ENCODE results near the gene MAP6. TPM values are rescaled to one million over a fixed set of nuclear protein-coding genes. Genes with fewer than 3 reads are reported as not detected.
A peak's percentile ranks its signal among the peaks of the same experiment; 100 is the strongest.

Gene MAP6
- total RNA-seq, 2 experiments from 2014 or later, result not detected

DNA sequence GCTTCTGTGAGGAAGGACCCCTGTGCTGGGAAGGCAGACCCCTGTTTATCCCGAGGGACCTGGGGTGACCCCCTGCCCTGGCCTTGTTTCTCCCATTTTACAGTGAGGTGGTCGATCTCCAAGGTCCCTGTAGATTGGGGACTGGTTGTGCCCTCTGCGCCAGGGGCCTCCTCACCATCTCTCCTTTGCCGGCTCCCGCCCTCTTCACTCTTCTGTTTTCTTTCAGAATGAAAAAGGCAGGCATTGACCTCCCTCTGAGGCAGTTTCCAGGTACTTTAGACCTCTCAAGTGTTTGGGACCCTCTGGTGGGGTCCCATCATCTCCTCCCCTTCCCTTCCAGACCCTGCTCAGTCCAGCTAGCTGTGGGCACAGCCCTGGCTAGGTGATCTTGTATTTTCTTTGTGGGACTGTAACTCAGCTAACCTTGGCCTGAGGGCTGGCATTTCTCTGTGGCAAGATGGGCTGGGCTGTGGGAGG, 105.3 kb downstream of the MAP6 start:
- peaks cover 47% of the 10 kb centered on the region for H3K4me1 Mint-ChIP-seq (ENCODE audit: low read depth)
- DNase-seq, result no peak
- peak overlapping the region; percentile 99 for H3K4me3 Mint-ChIP-seq
- peak overlapping the region; percentile 41 to 79 for H3K27ac ChIP-seq (ENCODE audit: low read depth in 1 of 2, low read length in 2 of 2)
- intact Hi-C loops (cut with DNase I, micrococcal nuclease), result no loop called here
- ChIA-PET CTCF (no interaction called here), POLR2A (no interaction called here)
- H3K9me3 ChIP-seq (ENCODE audit: control insufficient read depth in 1 of 2, insufficient read depth in 1 of 2, low read length in 2 of 2), result no peaks in the 10 kb centered on the region
- H3K4me3 ChIP-seq (ENCODE audit: low read length), result peak overlapping the region; percentile 93
- peak overlapping the region; percentile 94 for H3K27ac Mint-ChIP-seq
- no peaks in the 10 kb centered on the region for H3K27me3 ChIP-seq (ENCODE audit: control insufficient read depth in 1 of 2, insufficient read depth in 2 of 2, low read length in 2 of 2)
- H3K27me3 Mint-ChIP-seq, result no peaks in the 10 kb centered on the region
- peaks cover 6% of the 10 kb centered on the region for H3K36me3 ChIP-seq (ENCODE audit: insufficient read depth, low read length)
- TF ChIP-seq, protein P1, sequence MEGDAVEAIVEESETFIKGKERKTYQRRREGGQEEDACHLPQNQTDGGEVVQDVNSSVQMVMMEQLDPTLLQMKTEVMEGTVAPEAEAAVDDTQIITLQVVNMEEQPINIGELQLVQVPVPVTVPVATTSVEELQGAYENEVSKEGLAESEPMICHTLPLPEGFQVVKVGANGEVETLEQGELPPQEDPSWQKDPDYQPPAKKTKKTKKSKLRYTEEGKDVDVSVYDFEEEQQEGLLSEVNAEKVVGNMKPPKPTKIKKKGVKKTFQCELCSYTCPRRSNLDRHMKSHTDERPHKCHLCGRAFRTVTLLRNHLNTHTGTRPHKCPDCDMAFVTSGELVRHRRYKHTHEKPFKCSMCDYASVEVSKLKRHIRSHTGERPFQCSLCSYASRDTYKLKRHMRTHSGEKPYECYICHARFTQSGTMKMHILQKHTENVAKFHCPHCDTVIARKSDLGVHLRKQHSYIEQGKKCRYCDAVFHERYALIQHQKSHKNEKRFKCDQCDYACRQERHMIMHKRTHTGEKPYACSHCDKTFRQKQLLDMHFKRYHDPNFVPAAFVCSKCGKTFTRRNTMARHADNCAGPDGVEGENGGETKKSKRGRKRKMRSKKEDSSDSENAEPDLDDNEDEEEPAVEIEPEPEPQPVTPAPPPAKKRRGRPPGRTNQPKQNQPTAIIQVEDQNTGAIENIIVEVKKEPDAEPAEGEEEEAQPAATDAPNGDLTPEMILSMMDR (IDR thresholded peaks at IDR 0.05), result no peak
- H3K4me1 ChIP-seq (ENCODE audit: insufficient read depth, low read length), result peaks cover 42% of the 10 kb centered on the region
- no peaks in the 10 kb centered on the region for H3K9me3 Mint-ChIP-seq
- no peak for ATAC-seq (ENCODE audit: poor library complexity)
- peaks cover 20% of the 10 kb centered on the region for H3K36me3 Mint-ChIP-seq (ENCODE audit: low read depth)

DNA sequence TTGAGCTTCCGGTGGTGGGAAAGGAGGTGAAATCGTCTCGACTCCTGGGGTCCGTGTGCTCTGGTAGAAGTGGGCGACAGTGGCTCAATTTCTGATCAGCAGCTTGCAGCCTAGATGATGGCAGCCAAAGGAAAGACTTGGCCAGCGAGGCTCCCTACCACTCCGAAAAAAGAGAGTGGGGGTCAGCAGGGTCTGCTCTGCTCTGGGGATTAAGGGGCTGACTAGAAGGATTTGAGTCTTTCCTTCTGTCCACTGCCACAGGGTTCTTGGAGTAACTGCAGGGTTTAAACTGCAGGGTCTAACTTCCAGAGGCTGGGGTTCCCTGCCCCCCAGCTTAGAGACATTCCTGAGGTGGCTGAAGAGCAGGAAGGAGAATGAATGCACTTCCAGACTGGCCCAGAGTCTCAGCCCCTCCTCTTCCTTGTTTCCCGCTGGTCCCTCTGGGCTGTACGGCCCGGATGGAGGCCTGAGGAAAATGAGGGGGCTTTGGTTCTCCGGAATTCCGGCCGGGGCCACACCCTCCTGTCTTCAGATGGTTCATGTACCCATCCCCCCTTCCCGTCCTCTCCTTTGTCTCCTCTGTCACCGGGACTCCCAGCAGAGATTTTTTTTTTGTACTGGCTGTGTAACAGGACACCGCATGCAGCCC, 105.9 kb downstream of the MAP6 start:
- ChIA-PET POLR2A (interaction anchor here (0.5 to 2.5 kb wide), 12 partner anchors 9 to 420 kb away, joined by 3 to 16 read pairs (median 4); partner anchors contain the start of genes GDPD5 and UVRAG), CTCF (no interaction called here)
- H3K27me3 Mint-ChIP-seq, result no peaks in the 10 kb centered on the region
- peak overlapping the region; percentile 99 for H3K4me3 Mint-ChIP-seq
- TF ChIP-seq, protein P1 (IDR thresholded peaks at IDR 0.05), result no peak
- peak overlapping the region; percentile 94 for H3K27ac Mint-ChIP-seq
- intact Hi-C loops (cut with DNase I, micrococcal nuclease), result no loop called here
- no peak for DNase-seq
- no peak for ATAC-seq (ENCODE audit: poor library complexity)
- no peaks in the 10 kb centered on the region for H3K9me3 ChIP-seq (ENCODE audit: control insufficient read depth in 1 of 2, insufficient read depth in 1 of 2, low read length in 2 of 2)
- H3K27me3 ChIP-seq (ENCODE audit: control insufficient read depth in 1 of 2, insufficient read depth in 2 of 2, low read length in 2 of 2), result no peaks in the 10 kb centered on the region
- peak overlapping the region; percentile 93 for H3K4me3 ChIP-seq (ENCODE audit: low read length)
- peaks cover 6% of the 10 kb centered on the region for H3K36me3 ChIP-seq (ENCODE audit: insufficient read depth, low read length)
- peak overlapping the region; percentile 41 to 79 for H3K27ac ChIP-seq (ENCODE audit: low read depth in 1 of 2, low read length in 2 of 2)
- H3K36me3 Mint-ChIP-seq (ENCODE audit: low read depth), result peaks cover 16% of the 10 kb centered on the region
- no peaks in the 10 kb centered on the region for H3K9me3 Mint-ChIP-seq
- H3K4me1 ChIP-seq (ENCODE audit: insufficient read depth, low read length), result peaks cover 42% of the 10 kb centered on the region
- peaks cover 47% of the 10 kb centered on the region for H3K4me1 Mint-ChIP-seq (ENCODE audit: low read depth)

DNA sequence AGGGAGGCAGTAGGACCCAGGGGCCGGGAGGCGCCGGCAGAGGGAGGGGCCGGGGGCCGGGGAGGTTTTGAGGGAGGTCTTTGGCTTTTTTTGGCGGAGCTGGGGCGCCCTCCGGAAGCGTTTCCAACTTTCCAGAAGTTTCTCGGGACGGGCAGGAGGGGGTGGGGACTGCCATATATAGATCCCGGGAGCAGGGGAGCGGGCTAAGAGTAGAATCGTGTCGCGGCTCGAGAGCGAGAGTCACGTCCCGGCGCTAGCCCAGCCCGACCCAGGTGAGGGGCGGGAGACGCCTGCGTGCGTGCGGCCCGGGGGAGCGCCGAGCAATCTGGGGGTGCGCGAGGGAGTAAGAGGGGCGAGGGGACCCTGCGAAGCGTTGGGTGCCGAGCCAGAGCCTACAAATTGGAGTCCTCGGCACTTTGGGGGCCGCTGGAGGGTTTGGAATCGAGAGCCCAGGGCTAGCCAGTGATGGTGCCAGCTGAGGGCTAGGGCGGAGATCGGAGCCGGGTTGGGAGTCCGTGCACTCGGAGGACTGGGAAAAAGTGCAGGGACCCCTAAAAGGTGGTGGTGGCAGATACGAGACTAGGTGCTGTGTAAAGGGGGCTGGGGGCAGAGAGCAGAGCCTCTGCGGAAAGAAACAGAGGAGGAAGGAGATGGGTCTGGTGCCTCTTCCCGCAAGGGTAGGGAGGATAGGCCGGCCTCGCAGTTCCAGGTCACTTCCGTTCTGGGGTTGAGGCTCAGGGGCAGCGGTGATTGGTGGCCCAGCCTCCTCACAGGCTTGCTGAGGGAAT, 106.6 kb downstream of the MAP6 start, which contains the start of gene SERPINH1:
Gene SERPINH1, plus strand, starts transcription at position 206 of the 788 bp plus-strand sequence. CDS start 4,097 bp downstream, outside the sequence.
- Histone ChIP-seq H3K27ac (ENCODE audit: low read depth in 1 of 2, low read length in 2 of 2) (peak within 1 kb of the TSS; percentile 41 to 79), H3K9me3 (ENCODE audit: control insufficient read depth in 1 of 2, insufficient read depth in 1 of 2, low read length in 2 of 2) (no peaks in the 10 kb centered on the region), H3K4me3 (ENCODE audit: low read length) (peak within 1 kb of the TSS; percentile 93), H3K36me3 (ENCODE audit: insufficient read depth, low read length) (peaks cover 6% of the 10 kb centered on the region), H3K4me1 (ENCODE audit: insufficient read depth, low read length) (peaks cover 42% of the 10 kb centered on the region), H3K27me3 (ENCODE audit: control insufficient read depth in 1 of 2, insufficient read depth in 2 of 2, low read length in 2 of 2) (no peaks in the 10 kb centered on the region)
- DNase-seq (peak in 13 of 14 experiments; percentile 22 to 76 (median 49)), ATAC-seq (ENCODE audit: poor library complexity) (peak; percentile 78)
- H3K27me3 Mint-ChIP-seq, result no peaks in the 10 kb centered on the region
- H3K36me3 Mint-ChIP-seq (ENCODE audit: low read depth), result peaks cover 12% of the 10 kb centered on the region
- H3K4me1 Mint-ChIP-seq (ENCODE audit: low read depth), result peaks cover 47% of the 10 kb centered on the region
- intact Hi-C loops (cut with DNase I, micrococcal nuclease), result no loop called here
- TF ChIP-seq, protein P1 (IDR thresholded peaks at IDR 0.05), result no peak
- peak within 1 kb of the TSS; percentile 99 for H3K4me3 Mint-ChIP-seq
- ChIA-PET POLR2A (interaction anchor here (0.5 to 2.5 kb wide), 13 partner anchors 9 to 421 kb away, joined by 3 to 16 read pairs (median 3); partner anchors contain the start of genes GDPD5 and UVRAG), CTCF (no interaction called here)
- H3K27ac Mint-ChIP-seq, result peak within 1 kb of the TSS; percentile 94
- H3K9me3 Mint-ChIP-seq, result no peaks in the 10 kb centered on the region
